Mucosa of descending colon (tissue), 3 donors: Measurements from ENCODE around the gene FAM81B. TPM values are rescaled to one million over a fixed set of nuclear protein-coding genes. Genes with fewer than 3 reads are reported as not detected.

ENCODE experiments used
- ATAC-seq: fragments of 200-7000 bp; cut with Tn5 transposase; one replicate; pipeline ENCODE4 v1.9.1; 2020; ENCODE audit warnings: mild to moderate bottlenecking, moderate library complexity
- DNase-seq, 3 donors: peaks; one replicate each; pipeline ENCODE4 v3.0.0-alpha.2; 2020
- H3K36me3 ChIP-seq: fragments of 200-600 bp; one replicate; pipeline ENCODE4 v1.8.0; 2021; ENCODE audit warnings: low read depth, mild to moderate bottlenecking
- H3K4me1 ChIP-seq: fragments of 200-600 bp; one replicate; pipeline ENCODE4 v1.8.0; 2021; ENCODE audit warnings: low read depth, mild to moderate bottlenecking
- H3K4me3 ChIP-seq: fragments of 200-600 bp; one replicate; pipeline ENCODE4 v1.8.0; 2021; ENCODE audit warnings: mild to moderate bottlenecking
- H3K9me3 ChIP-seq: fragments of 200-600 bp; one replicate; pipeline ENCODE4 v1.8.0; 2021; ENCODE audit warnings: mild to moderate bottlenecking
- CTCF ChIP-seq: fragments of 200-600 bp; IDR thresholded peaks from one replicate; pipeline ENCODE4 v1.8.0; 2022; ENCODE audit warnings: antibody characterized with exemption, mild to moderate bottlenecking
- intact Hi-C, 2 donors: fragments of 100-400 bp; cut with DNase I in 1 of 2; cut with micrococcal nuclease in 1 of 2; formaldehyde crosslinking; loops; one replicate each; pipeline versions ENCODE4 v1.11.0 to v1.11.1; 2022; cut with DNase I, micrococcal nuclease
- total RNA-seq, 3 donors: library from RNA; stranded (reverse); fragmentation: NEBNext Ultra II Directional in 2 of 3; extraction: Animal tissue kit (Norgen Biotek cat#: 25700) in 2 of 3; gene quantifications; one replicate each; pipeline versions ENCODE4 v1.2.1 to v1.2.4, GENCODE V29; 2021 to 2023
- donor health status: DM: no; HTN: no; CAD: no; lungs with moderate emphysema.
- donor health status: DM: no; HTN: no; CAD: no.
- donor health status: DM: no; HTN: yes; CAD: no.

FAM81B gene
- total RNA-seq, 3 donors from 2014 or later, result not detected

- ATAC-seq, result no peak
- no peak for DNase-seq
- intact Hi-C loops, result no loop called here
- Histone ChIP-seq H3K4me1 (no peaks in the 10 kb centered on the region), H3K36me3 (peaks cover 6% of the 10 kb centered on the region), H3K9me3 (peaks cover 15% of the 10 kb centered on the region), H3K4me3 (no peak overlapping the region)
- TF ChIP-seq CTCF, result no peak
Observed at GRCh38 chr5:95486191-95486590, 95.0 kb downstream of the FAM81B start.

- DNase-seq, result no peak
- no peak for TF ChIP-seq CTCF
- peaks cover 6% of the 10 kb centered on the region for H3K36me3 ChIP-seq
- no peak overlapping the region for H3K4me3 ChIP-seq
- peaks cover 15% of the 10 kb centered on the region for H3K9me3 ChIP-seq
- ATAC-seq, result no peak
- H3K4me1 ChIP-seq, result no peaks in the 10 kb centered on the region
- intact Hi-C loops, result no loop called here
Observed at GRCh38 chr5:95487880-95488279, 96.7 kb downstream of the FAM81B start.

Other genes starting within 250 kb of the FAM81B start
- 10 to 100 TPM in 1 of 3 donors, 1 to 10 TPM in 2; 6.8 to 12.3 (median 7.7) TPM for gene MCTP1, start 106.3 kb upstream of the FAM81B start, total RNA-seq
- gene SKIC3, start 163.6 kb downstream of the FAM81B start, total RNA-seq, result 10 to 100 TPM; 49.6 to 73.6 (median 51.5) TPM
- 1 to 10 TPM; 1.7 to 6.0 (median 2.3) TPM for gene ARSK, start 163.7 kb downstream of the FAM81B start, total RNA-seq
- under 1 TPM; 0.28 to 0.49 (median 0.41) TPM for gene GPR150, start 228.7 kb downstream of the FAM81B start, total RNA-seq